HL-60 (cell line): ENCODE measurements around the gene TIMM50.

Source experiments
- DNase-seq, 2 experiments: peaks; one replicate each; pipeline ENCODE4 v3.0.0-alpha.2; 2010 to 2020; ENCODE audit warnings: low read depth in 1 of 2, low spot score in 1 of 2
- H3K27ac ChIP-seq: fragments of 250-450 bp; sonication (Bioruptor Pico); replicated peaks from 2 replicates; pipeline ENCODE4 v1.5.1; 2020; ENCODE audit warnings: mild to moderate bottlenecking, moderate library complexity
- H3K27me3 ChIP-seq: fragments of 250-450 bp; sonication (Bioruptor Pico); 2 replicates; pipeline ENCODE4 v1.5.1; 2021; ENCODE audit warnings: mild to moderate bottlenecking, moderate library complexity; ENCODE audit not compliant: insufficient read depth, poor library complexity, severe bottlenecking
- H3K4me3 ChIP-seq: replicated peaks from 2 replicates; pipeline ENCODE4 v1.5.1; 2011; ENCODE audit warnings: mild to moderate bottlenecking, control low read depth, low read length; ENCODE audit not compliant: insufficient read depth
- GABPA ChIP-seq: IDR thresholded peaks from 2 replicates; pipeline ENCODE4 v1.6.1; 2012; ENCODE audit warnings: low read depth
- POLR2AphosphoS5 ChIP-seq: IDR thresholded peaks from 2 replicates; pipeline ENCODE4 v1.6.1; 2012; ENCODE audit warnings: low read depth
- SPI1 ChIP-seq: IDR thresholded peaks from 2 replicates; pipeline ENCODE4 v1.6.1; 2012; ENCODE audit warnings: low read depth, mild to moderate bottlenecking, borderline replicate concordance
- TF ChIP-seq, protein P1 (sequence below): IDR thresholded peaks from 2 replicates; pipeline ENCODE4 v1.6.1; 2012; ENCODE audit warnings: low read depth; ENCODE audit not compliant: insufficient replicate concordance
- TF ChIP-seq, protein P2 (sequence below): IDR thresholded peaks from one replicate; pipeline ENCODE4 v1.5.1; 2011; ENCODE audit warnings: low read length, control low read depth, inconsistent platforms; ENCODE audit not compliant: insufficient read depth

Gene TIMM50

DNA sequence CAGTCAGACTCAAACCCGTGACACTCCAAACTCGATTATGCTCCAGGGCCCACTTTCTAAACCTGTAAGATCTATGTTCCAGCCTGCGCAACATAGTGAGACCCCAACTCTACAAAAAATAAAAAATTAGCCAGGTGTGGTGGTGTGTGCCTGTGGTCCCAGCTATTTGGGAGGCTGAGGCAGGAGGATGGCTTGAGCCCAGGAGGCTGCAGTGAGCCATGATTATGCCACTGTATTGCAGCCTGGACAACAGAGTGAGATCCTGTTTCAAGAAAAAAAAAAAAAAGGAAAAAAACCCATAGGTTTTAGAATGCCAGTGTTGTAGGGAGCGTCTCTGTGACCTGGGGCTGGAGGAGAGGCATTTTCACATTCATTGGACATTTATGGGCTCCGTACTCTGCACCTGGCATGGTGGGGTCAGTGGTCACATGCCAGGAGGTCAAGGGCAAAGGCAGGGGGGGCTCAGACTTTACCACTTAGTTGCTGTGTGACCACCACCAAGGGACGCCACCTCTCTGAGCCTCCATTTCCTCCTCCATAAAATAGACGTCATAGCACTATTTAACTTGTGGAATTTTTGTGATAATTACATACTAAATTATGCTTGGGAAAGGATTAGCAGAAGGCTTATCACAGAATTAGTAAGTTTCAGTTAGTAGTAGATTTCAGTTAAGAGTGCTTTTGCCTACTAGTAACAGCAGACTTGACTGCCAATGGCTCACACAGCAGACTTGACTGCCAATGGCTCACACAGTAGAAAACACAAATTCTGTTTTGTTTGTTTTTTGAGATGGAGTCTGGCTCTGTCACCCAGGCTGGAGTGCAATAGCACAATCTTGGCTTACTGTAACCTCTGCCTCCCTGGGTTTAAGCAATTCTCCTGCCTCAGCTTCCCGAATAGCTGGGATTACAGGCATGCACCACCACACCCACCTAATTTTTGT is 40.2 kb downstream of the TIMM50 start:
- Histone ChIP-seq H3K27ac (no peak overlapping the region), H3K27me3 (peaks cover 10% of the 10 kb centered on the region), H3K4me3 (no peak overlapping the region)
- TF ChIP-seq, protein P1, sequence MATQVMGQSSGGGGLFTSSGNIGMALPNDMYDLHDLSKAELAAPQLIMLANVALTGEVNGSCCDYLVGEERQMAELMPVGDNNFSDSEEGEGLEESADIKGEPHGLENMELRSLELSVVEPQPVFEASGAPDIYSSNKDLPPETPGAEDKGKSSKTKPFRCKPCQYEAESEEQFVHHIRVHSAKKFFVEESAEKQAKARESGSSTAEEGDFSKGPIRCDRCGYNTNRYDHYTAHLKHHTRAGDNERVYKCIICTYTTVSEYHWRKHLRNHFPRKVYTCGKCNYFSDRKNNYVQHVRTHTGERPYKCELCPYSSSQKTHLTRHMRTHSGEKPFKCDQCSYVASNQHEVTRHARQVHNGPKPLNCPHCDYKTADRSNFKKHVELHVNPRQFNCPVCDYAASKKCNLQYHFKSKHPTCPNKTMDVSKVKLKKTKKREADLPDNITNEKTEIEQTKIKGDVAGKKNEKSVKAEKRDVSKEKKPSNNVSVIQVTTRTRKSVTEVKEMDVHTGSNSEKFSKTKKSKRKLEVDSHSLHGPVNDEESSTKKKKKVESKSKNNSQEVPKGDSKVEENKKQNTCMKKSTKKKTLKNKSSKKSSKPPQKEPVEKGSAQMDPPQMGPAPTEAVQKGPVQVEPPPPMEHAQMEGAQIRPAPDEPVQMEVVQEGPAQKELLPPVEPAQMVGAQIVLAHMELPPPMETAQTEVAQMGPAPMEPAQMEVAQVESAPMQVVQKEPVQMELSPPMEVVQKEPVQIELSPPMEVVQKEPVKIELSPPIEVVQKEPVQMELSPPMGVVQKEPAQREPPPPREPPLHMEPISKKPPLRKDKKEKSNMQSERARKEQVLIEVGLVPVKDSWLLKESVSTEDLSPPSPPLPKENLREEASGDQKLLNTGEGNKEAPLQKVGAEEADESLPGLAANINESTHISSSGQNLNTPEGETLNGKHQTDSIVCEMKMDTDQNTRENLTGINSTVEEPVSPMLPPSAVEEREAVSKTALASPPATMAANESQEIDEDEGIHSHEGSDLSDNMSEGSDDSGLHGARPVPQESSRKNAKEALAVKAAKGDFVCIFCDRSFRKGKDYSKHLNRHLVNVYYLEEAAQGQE: no peak
- TF ChIP-seq SPI1: no peak
- no peak for TF ChIP-seq POLR2AphosphoS5
- TF ChIP-seq GABPA: no peak
- TF ChIP-seq, protein P2, sequence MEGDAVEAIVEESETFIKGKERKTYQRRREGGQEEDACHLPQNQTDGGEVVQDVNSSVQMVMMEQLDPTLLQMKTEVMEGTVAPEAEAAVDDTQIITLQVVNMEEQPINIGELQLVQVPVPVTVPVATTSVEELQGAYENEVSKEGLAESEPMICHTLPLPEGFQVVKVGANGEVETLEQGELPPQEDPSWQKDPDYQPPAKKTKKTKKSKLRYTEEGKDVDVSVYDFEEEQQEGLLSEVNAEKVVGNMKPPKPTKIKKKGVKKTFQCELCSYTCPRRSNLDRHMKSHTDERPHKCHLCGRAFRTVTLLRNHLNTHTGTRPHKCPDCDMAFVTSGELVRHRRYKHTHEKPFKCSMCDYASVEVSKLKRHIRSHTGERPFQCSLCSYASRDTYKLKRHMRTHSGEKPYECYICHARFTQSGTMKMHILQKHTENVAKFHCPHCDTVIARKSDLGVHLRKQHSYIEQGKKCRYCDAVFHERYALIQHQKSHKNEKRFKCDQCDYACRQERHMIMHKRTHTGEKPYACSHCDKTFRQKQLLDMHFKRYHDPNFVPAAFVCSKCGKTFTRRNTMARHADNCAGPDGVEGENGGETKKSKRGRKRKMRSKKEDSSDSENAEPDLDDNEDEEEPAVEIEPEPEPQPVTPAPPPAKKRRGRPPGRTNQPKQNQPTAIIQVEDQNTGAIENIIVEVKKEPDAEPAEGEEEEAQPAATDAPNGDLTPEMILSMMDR: no peak
- DNase-seq: no peak

DNA sequence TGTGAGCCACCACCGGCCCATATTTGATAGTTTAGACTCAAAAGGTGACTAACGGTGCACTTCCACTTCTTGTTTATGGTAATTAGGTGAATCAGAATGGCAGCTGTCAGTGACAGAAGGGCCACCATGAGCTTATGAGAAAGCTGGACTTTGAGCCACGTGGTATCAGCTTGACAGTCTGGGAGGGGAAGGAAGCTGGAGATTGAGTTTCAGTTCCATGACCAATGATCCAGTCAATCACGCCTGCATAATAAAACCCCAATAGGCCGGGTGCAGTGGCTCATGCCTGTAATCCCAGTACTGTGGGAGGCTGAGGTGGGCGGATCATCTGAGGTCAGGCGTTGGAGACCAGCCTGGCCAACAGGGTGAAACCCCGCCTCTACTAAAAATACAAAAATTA is 43.9 kb downstream of the TIMM50 start:
- no peaks in the 10 kb centered on the region for H3K27me3 ChIP-seq
- H3K27ac ChIP-seq: no peak overlapping the region
- no peak for DNase-seq
- H3K4me3 ChIP-seq: no peak overlapping the region
- TF ChIP-seq SPI1 (no peak), POLR2AphosphoS5 (no peak), GABPA (no peak)
- TF ChIP-seq, protein P1: no peak
- TF ChIP-seq, protein P2: no peak

DNA sequence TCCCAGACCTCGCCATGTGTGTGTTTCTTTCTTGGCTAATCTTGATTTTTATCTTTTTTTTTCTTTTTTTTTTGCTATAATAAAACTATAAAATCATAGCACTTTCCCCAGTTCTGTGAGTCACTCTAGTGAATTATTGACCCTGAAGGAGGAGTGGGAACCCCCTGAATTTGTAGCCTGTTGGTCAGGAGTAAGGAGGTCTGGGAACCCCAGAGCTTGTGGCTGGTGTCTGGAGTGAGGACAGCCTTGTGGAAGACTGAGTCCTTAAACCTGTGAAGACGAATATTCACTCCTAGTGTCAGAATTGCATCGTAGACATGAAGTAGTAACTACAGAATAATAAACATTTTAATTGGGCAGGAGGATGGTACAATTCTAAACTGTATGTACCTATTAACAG is 44.6 kb downstream of the TIMM50 start:
- no peak overlapping the region for H3K27ac ChIP-seq
- no peak for DNase-seq
- no peaks in the 10 kb centered on the region for H3K27me3 ChIP-seq
- H3K4me3 ChIP-seq: no peak overlapping the region
- TF ChIP-seq, protein P2: no peak
- TF ChIP-seq GABPA (no peak), SPI1 (no peak), POLR2AphosphoS5 (no peak)
- TF ChIP-seq, protein P1: no peak
